Measurements from ENCODE around the gene CDK3.
"Not testable (repeated sequence)": the region's sequence is repeated elsewhere in the genome, so short reads cannot be mapped to it uniquely, and the experiment has no call there.

The CDK3 gene

DNA sequence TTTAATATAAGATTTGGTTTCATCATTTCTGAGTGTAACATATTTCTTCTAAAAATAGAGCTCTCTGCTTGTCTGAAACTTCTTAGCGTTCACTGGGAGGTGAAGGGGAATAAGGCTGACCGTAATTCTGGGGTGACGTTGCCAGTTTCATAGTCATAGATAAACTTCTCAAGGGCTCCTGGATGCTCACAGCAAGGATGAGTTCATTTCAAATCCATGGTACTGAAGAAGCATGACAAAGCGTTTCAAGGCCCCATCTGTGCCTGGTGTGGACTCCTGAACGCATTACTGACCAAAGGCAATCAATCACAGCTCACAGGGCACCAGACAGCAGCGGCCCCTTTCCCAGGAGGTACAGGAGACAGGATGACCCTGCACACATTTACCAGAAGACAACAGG lies 38.5 kb downstream of the CDK3 start:
- no peak for TF ChIP-seq FOXP2 (optimal IDR thresholded peaks at IDR 0.05; ENCODE audit: control extremely low read depth, extremely low read length, insufficient read depth)
- TF ChIP-seq EZH2 (IDR thresholded peaks at IDR 0.05): no peak
- TF ChIP-seq POLR2AphosphoS5 (IDR thresholded peaks at IDR 0.05; ENCODE audit: borderline replicate concordance, low read depth, low read length): no peak
- Histone ChIP-seq H3K9ac (ENCODE audit: insufficient read length) (no peak overlapping the region), H3K36me3 (ENCODE audit: insufficient read depth, low read length) (peaks cover 51% of the 10 kb centered on the region), H3K27ac (0 out of 2 replicates have a peak overlapping the region, but pooled peaks have one; percentile 11), H3K9me3 (ENCODE audit: low read depth, low read length) (no peaks in the 10 kb centered on the region), H3K4me3 (no peak overlapping the region)
- DNase-seq (ENCODE audit: low read depth, low spot score): no peak

DNA sequence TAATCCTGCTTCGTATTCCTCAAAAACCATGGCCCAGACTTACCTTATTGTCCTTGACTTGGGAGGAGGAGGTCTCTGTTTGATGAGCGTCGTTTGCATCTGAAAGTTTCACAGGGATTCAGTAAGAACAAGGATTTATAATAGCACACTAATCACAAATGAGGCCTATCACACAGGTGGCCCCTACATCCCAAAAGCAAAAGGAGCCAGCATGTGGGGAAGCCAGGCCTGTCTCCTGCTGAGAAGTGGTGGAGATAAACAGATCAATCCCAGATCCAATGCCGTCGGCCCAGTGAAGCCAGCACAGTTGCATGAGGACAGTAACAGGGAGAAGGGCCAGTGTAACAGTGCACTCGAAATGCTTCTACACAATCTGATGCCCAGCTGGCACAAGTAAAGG lies 39.7 kb downstream of the CDK3 start:
- no peak overlapping the region for H3K4me3 ChIP-seq
- H3K36me3 ChIP-seq (ENCODE audit: insufficient read depth, low read length): peaks cover 64% of the 10 kb centered on the region
- H3K9ac ChIP-seq (ENCODE audit: insufficient read length): no peak overlapping the region
- no peak for TF ChIP-seq POLR2AphosphoS5 (IDR thresholded peaks at IDR 0.05; ENCODE audit: borderline replicate concordance, low read depth, low read length)
- no peak for TF ChIP-seq FOXP2 (optimal IDR thresholded peaks at IDR 0.05; ENCODE audit: control extremely low read depth, extremely low read length, insufficient read depth)
- TF ChIP-seq EZH2 (IDR thresholded peaks at IDR 0.05): no peak
- no peak for DNase-seq (ENCODE audit: low read depth, low spot score)
- H3K9me3 ChIP-seq (ENCODE audit: low read depth, low read length): no peaks in the 10 kb centered on the region
- H3K27ac ChIP-seq: no peak overlapping the region

DNA sequence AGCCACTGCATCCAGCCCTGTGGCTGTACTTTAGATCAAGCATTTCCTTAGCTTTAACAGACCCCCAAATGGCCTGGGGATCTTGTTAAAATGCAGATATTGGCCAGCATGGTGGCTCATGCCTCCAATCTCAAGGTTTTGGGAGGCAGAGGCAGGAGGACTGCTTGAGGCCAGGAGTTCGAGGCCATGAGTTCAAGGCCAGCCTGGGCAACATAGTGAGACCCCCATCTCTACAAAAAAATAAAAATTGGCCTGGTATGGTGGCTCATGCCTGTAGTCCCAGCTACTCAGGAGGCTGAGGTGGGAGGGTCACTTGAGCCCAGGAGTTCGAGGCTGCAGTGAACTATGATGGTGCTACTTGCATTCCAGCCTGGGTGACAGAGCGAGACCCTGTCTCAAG lies 42.2 kb downstream of the CDK3 start:
- not testable (repeated sequence) for H3K9me3 ChIP-seq (ENCODE audit: low read depth, low read length); H3K4me3 ChIP-seq; H3K27ac ChIP-seq; H3K9ac ChIP-seq (ENCODE audit: insufficient read length); DNase-seq (ENCODE audit: low read depth, low spot score)
- peaks cover 86% of the 10 kb centered on the region for H3K36me3 ChIP-seq (ENCODE audit: insufficient read depth, low read length)

DNA sequence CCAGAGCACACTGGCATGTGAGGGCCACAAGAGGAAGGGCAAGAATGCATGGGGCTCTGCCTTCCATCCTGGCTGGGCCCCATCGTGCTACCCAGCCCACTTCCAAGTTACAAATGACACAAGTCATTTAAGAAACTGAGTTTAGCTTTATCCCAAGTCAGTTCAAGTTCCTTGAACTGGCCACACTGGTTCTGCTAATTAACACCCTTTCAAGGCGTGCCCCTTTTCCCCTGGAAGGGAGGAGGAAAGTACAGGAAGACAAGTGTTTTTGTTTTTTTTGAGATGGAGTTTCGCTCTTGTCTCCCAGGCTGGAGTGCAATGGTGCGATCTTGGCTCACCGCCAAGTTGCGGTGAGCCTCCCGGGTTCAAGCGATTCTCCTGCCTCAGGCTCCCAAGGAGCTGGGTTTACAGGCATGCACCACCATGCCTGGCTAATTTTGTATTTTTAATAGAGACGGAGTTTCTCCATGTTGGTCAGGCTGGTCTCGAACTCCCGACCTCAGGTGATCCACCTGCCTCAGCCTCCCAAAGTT lies 43.9 kb downstream of the CDK3 start:
- not testable (repeated sequence) for H3K27ac ChIP-seq; H3K9ac ChIP-seq (ENCODE audit: insufficient read length); DNase-seq (ENCODE audit: low read depth, low spot score); H3K9me3 ChIP-seq (ENCODE audit: low read depth, low read length); H3K4me3 ChIP-seq
- peaks cover 89% of the 10 kb centered on the region for H3K36me3 ChIP-seq (ENCODE audit: insufficient read depth, low read length)

DNA sequence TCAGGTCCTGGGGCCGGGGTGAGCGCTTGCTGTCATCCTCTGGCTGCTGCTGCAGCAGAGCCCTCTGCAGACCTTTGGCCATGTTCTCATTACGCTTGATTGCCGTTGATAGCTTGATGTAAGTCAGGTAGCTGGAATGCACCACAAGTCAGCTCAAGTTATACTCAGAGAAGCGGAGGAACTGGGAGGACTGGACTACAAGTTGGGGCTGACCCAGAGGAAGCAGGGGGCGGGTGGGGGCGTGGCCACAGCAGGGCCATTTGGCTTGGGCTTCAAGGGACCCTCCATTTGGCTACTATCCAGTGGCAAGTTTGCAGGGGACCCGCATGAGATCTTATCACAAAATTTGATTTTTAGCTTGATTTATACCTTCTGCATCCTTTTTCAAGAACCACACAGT lies 45.4 kb downstream of the CDK3 start:
- Histone ChIP-seq H3K9ac (ENCODE audit: insufficient read length) (no peak overlapping the region), H3K36me3 (ENCODE audit: insufficient read depth, low read length) (peaks cover 89% of the 10 kb centered on the region), H3K27ac (no peak overlapping the region), H3K9me3 (ENCODE audit: low read depth, low read length) (no peaks in the 10 kb centered on the region), H3K4me3 (no peak overlapping the region)
- no peak for DNase-seq (ENCODE audit: low read depth, low spot score)
- no peak for TF ChIP-seq FOXP2 (optimal IDR thresholded peaks at IDR 0.05; ENCODE audit: control extremely low read depth, extremely low read length, insufficient read depth)
- no peak for TF ChIP-seq POLR2AphosphoS5 (IDR thresholded peaks at IDR 0.05; ENCODE audit: borderline replicate concordance, low read depth, low read length)
- TF ChIP-seq EZH2 (IDR thresholded peaks at IDR 0.05): no peak

- DNase-seq (ENCODE audit: low read depth, low spot score): no peak
- H3K9me3 ChIP-seq (ENCODE audit: low read depth, low read length): no peaks in the 10 kb centered on the region
- no peak overlapping the region for H3K4me3 ChIP-seq
- H3K9ac ChIP-seq (ENCODE audit: insufficient read length): no peak overlapping the region
- peaks cover 86% of the 10 kb centered on the region for H3K36me3 ChIP-seq (ENCODE audit: insufficient read depth, low read length)
- TF ChIP-seq FOXP2 (optimal IDR thresholded peaks at IDR 0.05; ENCODE audit: control extremely low read depth, extremely low read length, insufficient read depth): no peak
- TF ChIP-seq POLR2AphosphoS5 (IDR thresholded peaks at IDR 0.05; ENCODE audit: borderline replicate concordance, low read depth, low read length): no peak
- TF ChIP-seq EZH2 (IDR thresholded peaks at IDR 0.05): no peak
- no peak overlapping the region for H3K27ac ChIP-seq
Measured at GRCh38 chr17:76048025-76048605, 47.5 kb downstream of the CDK3 start.

GRCh38 chr17:76048711-76049110 lies 48.1 kb downstream of the CDK3 start:
- peaks cover 86% of the 10 kb centered on the region for H3K36me3 ChIP-seq (ENCODE audit: insufficient read depth, low read length)
- no peak for DNase-seq (ENCODE audit: low read depth, low spot score)
- no peak overlapping the region for H3K27ac ChIP-seq
- TF ChIP-seq POLR2AphosphoS5 (IDR thresholded peaks at IDR 0.05; ENCODE audit: borderline replicate concordance, low read depth, low read length) (no peak), FOXP2 (optimal IDR thresholded peaks at IDR 0.05; ENCODE audit: control extremely low read depth, extremely low read length, insufficient read depth) (no peak), EZH2 (IDR thresholded peaks at IDR 0.05) (no peak)
- no peak overlapping the region for H3K9ac ChIP-seq (ENCODE audit: insufficient read length)
- H3K9me3 ChIP-seq (ENCODE audit: low read depth, low read length): no peaks in the 10 kb centered on the region
- no peak overlapping the region for H3K4me3 ChIP-seq

GRCh38 chr17:76049239-76049638 lies 48.6 kb downstream of the CDK3 start:
- Histone ChIP-seq H3K9me3 (ENCODE audit: low read depth, low read length) (no peaks in the 10 kb centered on the region), H3K4me3 (no peak overlapping the region), H3K27ac (no peak overlapping the region), H3K9ac (ENCODE audit: insufficient read length) (no peak overlapping the region), H3K36me3 (ENCODE audit: insufficient read depth, low read length) (peaks cover 85% of the 10 kb centered on the region)
- no peak for TF ChIP-seq POLR2AphosphoS5 (IDR thresholded peaks at IDR 0.05; ENCODE audit: borderline replicate concordance, low read depth, low read length)
- no peak for TF ChIP-seq EZH2 (IDR thresholded peaks at IDR 0.05)
- no peak for TF ChIP-seq FOXP2 (optimal IDR thresholded peaks at IDR 0.05; ENCODE audit: control extremely low read depth, extremely low read length, insufficient read depth)
- no peak for DNase-seq (ENCODE audit: low read depth, low spot score)

GRCh38 chr17:76049836-76050537 lies 49.3 kb downstream of the CDK3 start:
- TF ChIP-seq FOXP2 (optimal IDR thresholded peaks at IDR 0.05; ENCODE audit: control extremely low read depth, extremely low read length, insufficient read depth) (no peak), EZH2 (IDR thresholded peaks at IDR 0.05) (no peak), POLR2AphosphoS5 (IDR thresholded peaks at IDR 0.05; ENCODE audit: borderline replicate concordance, low read depth, low read length) (no peak)
- no peaks in the 10 kb centered on the region for H3K9me3 ChIP-seq (ENCODE audit: low read depth, low read length)
- no peak overlapping the region for H3K9ac ChIP-seq (ENCODE audit: insufficient read length)
- H3K36me3 ChIP-seq (ENCODE audit: insufficient read depth, low read length): peaks cover 78% of the 10 kb centered on the region
- no peak for DNase-seq (ENCODE audit: low read depth, low spot score)
- H3K27ac ChIP-seq: no peak overlapping the region
- no peak overlapping the region for H3K4me3 ChIP-seq

Data from SK-N-MC (cell line).